Coronary artery (tissue), 2 donors: ENCODE data around the gene COPZ2.
A peak's percentile ranks its signal among the peaks of the same experiment; 100 is the strongest.

Experiments used
- DNase-seq: peaks from one replicate; pipeline ENCODE4 v3.0.0-alpha.2; 2017; ENCODE audit warnings: low spot score
- H3K27ac ChIP-seq, 2 donors: fragments of 200-600 bp; sonication (generic); one replicate each; pipeline ENCODE4 v1.5.1; 2016 to 2019
- H3K4me3 ChIP-seq: fragments of 200-600 bp; sonication (generic); 2 replicates; pipeline ENCODE4 v1.5.1; 2016; ENCODE audit warnings: mild to moderate bottlenecking, moderate library complexity
- CTCF ChIP-seq: fragments of 200-600 bp; sonication (generic); IDR thresholded peaks from one replicate; pipeline ENCODE4 v1.5.1; 2019; ENCODE audit warnings: antibody characterized with exemption

COPZ2 gene

DNA sequence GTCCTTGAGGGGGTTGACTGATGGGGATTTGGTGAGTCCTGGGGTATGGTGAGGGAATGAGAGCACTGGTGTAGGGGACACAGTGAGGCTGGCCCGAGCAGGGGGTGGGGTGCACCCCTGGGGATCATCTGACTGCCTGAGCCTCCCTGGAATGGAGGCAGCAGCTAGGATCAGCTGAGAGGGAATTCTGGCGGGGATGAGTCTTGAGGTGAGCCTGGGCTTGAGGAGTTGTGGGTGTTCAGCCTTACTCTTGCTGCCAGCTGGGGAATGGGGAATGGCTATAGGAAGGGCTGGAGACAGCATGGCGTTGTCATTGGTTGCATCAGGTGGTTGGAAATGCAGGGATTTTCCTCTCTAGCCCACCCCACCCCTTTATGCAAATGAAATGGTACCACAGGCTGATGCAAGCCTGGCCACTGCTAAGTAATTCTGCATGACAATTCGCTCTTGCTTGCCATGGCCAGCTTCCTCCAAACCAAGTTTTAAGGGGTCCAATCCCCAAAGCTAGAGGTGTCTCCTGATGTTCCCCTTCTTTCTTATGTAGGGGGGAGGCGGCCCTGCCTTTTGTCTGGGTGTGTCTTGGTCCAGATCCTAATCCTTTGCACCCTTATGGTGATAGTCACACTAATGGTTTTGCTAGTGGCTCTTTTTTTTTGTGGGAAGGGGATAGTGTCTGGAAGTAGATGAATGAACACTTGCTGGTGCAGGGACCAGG, 18.1 kb upstream of the COPZ2 start:
- no peak for DNase-seq
- Histone ChIP-seq H3K27ac (peak overlapping the region; percentile 97), H3K4me3 (peak overlapping the region; percentile 77)
- TF ChIP-seq CTCF = no peak

DNA sequence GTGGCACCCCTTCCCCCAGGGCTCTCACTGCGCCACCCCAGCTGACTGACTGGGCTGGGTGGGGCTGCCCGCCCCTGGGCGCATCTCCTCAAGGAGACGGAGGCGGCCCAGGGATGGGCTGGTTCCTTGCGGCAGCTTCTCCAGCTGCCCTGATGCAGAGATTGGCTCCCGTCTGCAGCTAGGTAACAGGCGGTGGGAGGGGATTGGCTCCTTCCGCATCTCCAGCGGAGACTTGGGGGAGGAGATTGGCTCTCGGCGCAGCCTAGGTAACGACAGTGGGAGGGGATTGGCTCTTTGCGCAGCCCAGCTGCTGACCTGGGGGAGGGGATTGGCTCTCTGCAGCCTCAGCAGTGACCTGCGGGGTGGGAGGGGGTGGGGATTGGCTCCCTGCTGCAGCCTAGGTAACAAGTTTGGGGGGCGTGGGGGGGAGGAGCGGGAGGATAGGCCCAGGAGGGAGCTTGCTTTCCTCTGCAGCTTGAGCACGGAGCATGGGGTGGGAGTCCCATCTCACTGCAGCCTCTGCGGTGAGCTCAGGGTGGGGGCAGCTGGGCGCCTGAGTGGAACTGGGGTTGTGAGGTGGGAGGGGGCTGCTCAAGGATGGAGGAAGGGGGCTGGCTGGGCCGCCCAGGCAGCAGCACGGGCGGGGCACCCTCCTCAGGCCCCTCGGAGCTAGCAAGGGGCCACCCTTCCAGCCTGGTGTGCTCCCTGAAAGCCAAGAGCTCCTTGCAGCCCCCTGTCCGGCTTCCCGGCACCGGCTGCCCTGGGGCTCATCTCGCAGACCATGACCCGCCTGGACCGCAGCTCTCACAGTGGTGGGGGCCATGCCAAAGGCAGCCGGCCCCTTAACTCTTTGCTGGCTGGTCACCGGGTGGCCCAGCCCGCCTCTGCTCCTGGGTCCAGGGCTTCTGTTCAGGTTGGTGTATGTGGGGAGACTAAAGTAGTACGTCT, 16.9 kb upstream of the COPZ2 start:
- Histone ChIP-seq H3K4me3 (peak overlapping the region; percentile 77), H3K27ac (peak overlapping the region; percentile 97)
- no peak for TF ChIP-seq CTCF
- DNase-seq = no peak

DNA sequence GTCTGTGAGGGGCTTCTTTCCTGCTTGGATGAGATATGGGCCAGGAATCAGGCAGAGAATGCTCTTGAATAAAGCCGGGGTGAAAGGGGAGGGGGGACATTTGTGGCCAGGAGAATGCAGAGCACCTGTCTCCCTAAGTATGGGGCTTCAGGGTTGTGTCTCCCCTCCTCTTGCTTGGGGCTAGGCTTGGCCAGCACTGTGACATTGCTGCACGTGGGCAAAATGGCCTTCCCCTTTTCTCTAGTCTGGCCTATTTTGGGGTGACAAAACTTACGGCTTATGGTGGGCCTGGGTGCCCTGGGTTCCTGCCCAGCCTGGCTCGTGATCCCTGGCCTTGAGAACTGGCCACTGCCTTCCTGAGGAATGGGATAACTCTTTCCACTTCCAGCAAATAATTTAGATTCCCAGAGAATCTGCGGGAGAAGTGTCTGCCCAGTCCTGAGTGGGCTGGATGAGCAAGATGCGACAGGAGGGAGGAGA, 16.2 kb upstream of the COPZ2 start:
- DNase-seq = no peak
- TF ChIP-seq CTCF = no peak
- H3K27ac ChIP-seq = peak overlapping the region; percentile 97
- H3K4me3 ChIP-seq = peak overlapping the region; percentile 77

GRCh38 chr17:48052956-48053757, 15.6 kb upstream of the COPZ2 start:
- no peak for TF ChIP-seq CTCF
- peak overlapping the region; percentile 97 for H3K27ac ChIP-seq
- peak overlapping the region; percentile 77 for H3K4me3 ChIP-seq
- no peak for DNase-seq

GRCh38 chr17:48051706-48052486, 14.3 kb upstream of the COPZ2 start:
- H3K27ac ChIP-seq = peak overlapping the region; percentile 97
- H3K4me3 ChIP-seq = peak overlapping the region; percentile 77
- no peak for TF ChIP-seq CTCF
- DNase-seq = no peak

- no peak for DNase-seq
- TF ChIP-seq CTCF = no peak
- peak overlapping the region; percentile 77 for H3K4me3 ChIP-seq
- H3K27ac ChIP-seq = peak overlapping the region; percentile 97
Observed at GRCh38 chr17:48051283-48051682, 13.7 kb upstream of the COPZ2 start.
